ENCODE data around the gene ADAMTS12. TPM values are rescaled to one million over a fixed set of nuclear protein-coding genes. Genes with fewer than 3 reads are reported as not detected.
A peak's percentile ranks its signal among the peaks of the same experiment; 100 is the strongest.

ADAMTS12 gene
- total RNA-seq: 10 to 100 TPM in 1 of 8 experiments, 1 to 10 TPM in 6, under 1 TPM in 1; 0.80 to 42.7 (median 4.0) TPM

DNA sequence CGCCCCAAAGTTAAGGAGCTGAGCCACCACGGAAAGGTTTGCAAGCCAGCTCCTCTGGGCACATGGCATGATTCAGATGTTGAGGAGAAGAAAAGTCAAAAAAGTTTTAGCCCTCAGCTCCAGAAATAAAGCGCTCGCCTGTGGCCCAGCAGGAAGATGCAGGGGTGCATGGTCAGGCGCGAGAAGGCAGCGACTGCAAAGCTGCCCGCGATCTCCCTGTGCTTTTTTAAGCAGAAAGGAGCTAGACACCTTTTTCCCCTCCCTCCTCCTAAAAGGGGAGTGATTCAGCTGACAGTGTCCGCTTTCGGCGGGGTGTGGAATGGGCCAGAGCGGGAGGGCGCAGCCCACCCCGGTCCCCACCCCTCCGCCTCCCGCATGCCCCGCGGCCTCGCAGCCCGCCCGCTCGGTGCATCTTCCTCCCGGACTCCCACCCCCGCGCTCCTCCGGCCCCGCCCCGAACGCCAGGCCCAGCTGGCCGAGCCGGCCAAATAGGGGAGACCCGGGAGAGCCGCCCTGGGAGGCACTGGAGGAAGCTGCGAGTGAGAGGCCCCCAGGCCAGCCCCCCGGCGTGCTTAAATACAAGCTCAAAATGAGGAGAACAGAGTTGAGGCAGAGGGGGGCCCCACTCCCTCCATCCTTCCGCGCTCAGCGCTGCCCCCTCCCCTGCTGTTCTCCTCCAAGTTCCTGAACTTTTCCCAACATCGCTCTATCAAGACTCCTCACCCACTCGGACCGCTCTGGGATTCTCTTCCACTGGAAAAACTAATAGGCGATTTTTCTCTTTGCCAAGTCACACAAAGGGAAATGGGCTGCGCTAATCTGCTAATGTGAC, at the start of gene ADAMTS12:
ADAMTS12 (minus strand) TSS at position 203 of the 832 bp plus-strand sequence; CDS start at position 69, 134 bp downstream.
- WGBS, 10 experiments: 0 to 33% (median 8%) methylated on average over 1 to 8 of the region's 45 CpGs; no CpG with 5 or more reads in 4 of the 10 experiments
- ATAC-seq (replicated peaks in 6 of 8): peak; percentile 54 to 84 (median 80)
- in situ Hi-C loops (cut with MboI; ENCODE audit: low pct_unique_long_range_greater_than_20kb in 2 of 9, low sequenced_read_pairs in 9 of 9, unreplicated experiment in 9 of 9): no loop called here
- Histone ChIP-seq H3K4me1 (replicated peaks in 1 of 2) (peaks cover 13 to 14% of the 10 kb centered on the region in 2 donors), H3K27ac (no peak within 1 kb of the TSS), H3K4me3 (peak within 1 kb of the TSS; percentile 31 to 40 (median 33))

DNA sequence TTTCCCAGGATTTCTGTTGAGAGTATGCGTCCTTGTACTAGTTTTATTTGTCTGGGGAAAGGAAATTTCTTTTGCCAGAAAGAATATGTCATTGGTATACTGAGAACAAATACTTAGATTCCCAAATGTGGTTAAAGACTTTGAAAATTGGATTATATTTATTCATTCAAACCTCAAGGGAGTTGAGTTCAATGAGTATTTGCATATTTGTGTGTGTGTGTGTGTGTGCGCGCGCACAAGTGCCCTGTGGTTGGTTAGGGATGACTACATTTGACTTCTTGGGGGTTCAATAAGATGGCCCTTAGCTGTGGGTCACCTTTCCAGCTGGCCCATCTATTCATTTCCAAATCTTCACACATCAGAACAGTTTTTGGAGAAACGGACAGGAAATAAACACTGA, 49.3 kb upstream of the ADAMTS12 start:
- WGBS, 10 experiments: 49 to 94% (median 79%) methylated on average over 1 to 5 of the region's 5 CpGs; no CpG with 5 or more reads in 3 of the 10 experiments

GRCh38 chr5:33939556-33940262, 47.9 kb upstream of the ADAMTS12 start:
- Histone ChIP-seq H3K27ac (no peak overlapping the region), H3K4me3 (no peak overlapping the region), H3K4me1 (replicated peaks in 1 of 2) (no peaks in the 10 kb centered on the region)
- 35 to 85% (median 75%) methylated on average over 2 to 8 of the region's 8 CpGs; no CpG with 5 or more reads in 1 of the 10 experiments for WGBS, 10 experiments
- in situ Hi-C loops (cut with MboI; ENCODE audit: low pct_unique_long_range_greater_than_20kb in 2 of 9, low sequenced_read_pairs in 9 of 9, unreplicated experiment in 9 of 9): loop anchor here in 5 of 9 experiments (25.0 kb wide), 3 partner anchors 452 to 502 kb away; partner anchors contain the start of gene TARS1 (in 2 of the 5)
- ATAC-seq (replicated peaks in 6 of 8): no peak

More for the DNA sequence above, 49.3 kb upstream of the ADAMTS12 start:
- ATAC-seq (replicated peaks in 6 of 8): no peak
- H3K27ac ChIP-seq: no peak overlapping the region
- no peak overlapping the region for H3K4me3 ChIP-seq
- no peaks in the 10 kb centered on the region for H3K4me1 ChIP-seq (replicated peaks in 1 of 2)
- in situ Hi-C loops (cut with MboI; ENCODE audit: low pct_unique_long_range_greater_than_20kb in 2 of 9, low sequenced_read_pairs in 9 of 9, unreplicated experiment in 9 of 9): loop anchor here in 5 of 9 experiments (25.0 kb wide), 3 partner anchors 454 to 504 kb away; partner anchors contain the start of gene TARS1 (in 2 of the 5)

DNA sequence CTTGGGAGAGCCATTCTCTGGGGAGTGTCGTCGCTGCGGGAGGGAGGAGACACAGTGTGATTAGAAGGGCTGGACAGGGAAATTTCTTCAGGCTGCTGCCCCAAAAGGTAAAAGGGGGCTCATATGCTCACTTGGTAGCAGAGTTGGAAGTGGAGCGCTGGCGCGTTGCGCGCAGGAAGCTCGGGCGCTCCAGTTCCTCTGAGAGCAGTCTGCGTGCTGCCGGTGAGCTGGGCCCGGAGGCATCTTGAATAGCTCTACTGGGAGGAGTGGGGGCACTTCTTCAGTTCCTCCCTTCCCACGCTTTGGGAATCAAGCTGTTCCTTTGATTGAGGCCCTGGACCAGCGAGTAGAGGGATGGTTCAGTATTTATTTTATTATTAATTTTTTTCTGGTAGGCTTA, 47.1 kb upstream of the ADAMTS12 start:
- no peak for ATAC-seq (replicated peaks in 6 of 8)
- no peaks in the 10 kb centered on the region for H3K4me1 ChIP-seq (replicated peaks in 1 of 2)
- no peak overlapping the region for H3K4me3 ChIP-seq
- in situ Hi-C loops (cut with MboI; ENCODE audit: low pct_unique_long_range_greater_than_20kb in 2 of 9, low sequenced_read_pairs in 9 of 9, unreplicated experiment in 9 of 9): loop anchor here in 5 of 9 experiments (25.0 kb wide), 3 partner anchors 452 to 502 kb away; partner anchors contain the start of gene TARS1 (in 2 of the 5)
- H3K27ac ChIP-seq: no peak overlapping the region
- 0 to 91% (median 40%) methylated on average over 1 to 13 of the region's 15 CpGs; no CpG with 5 or more reads in 4 of the 10 experiments for WGBS, 10 experiments

DNA sequence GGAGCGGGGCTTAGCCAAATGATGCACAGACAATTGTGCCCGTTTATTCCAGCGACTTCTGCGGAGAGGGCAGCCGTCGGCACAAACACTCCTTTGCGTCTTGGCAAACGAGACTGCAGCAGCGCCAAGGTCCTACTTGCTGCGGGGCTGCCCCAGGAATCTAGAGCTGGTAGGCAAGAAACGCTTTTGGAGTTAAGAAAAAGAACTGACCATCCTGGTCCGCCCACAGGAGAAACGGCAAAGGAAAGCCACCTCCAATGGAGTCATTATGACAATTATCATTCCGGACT, 46.7 kb upstream of the ADAMTS12 start:
- no peak for ATAC-seq (replicated peaks in 6 of 8)
- WGBS, 10 experiments: 4 to 91% (median 20%) methylated on average over 1 to 9 of the region's 14 CpGs; no CpG with 5 or more reads in 5 of the 10 experiments
- no peaks in the 10 kb centered on the region for H3K4me1 ChIP-seq (replicated peaks in 1 of 2)
- in situ Hi-C loops (cut with MboI; ENCODE audit: low pct_unique_long_range_greater_than_20kb in 2 of 9, low sequenced_read_pairs in 9 of 9, unreplicated experiment in 9 of 9): loop anchor here in 5 of 9 experiments (25.0 kb wide), 3 partner anchors 451 to 501 kb away; partner anchors contain the start of gene TARS1 (in 2 of the 5)
- H3K4me3 ChIP-seq: no peak overlapping the region
- no peak overlapping the region for H3K27ac ChIP-seq

DNA sequence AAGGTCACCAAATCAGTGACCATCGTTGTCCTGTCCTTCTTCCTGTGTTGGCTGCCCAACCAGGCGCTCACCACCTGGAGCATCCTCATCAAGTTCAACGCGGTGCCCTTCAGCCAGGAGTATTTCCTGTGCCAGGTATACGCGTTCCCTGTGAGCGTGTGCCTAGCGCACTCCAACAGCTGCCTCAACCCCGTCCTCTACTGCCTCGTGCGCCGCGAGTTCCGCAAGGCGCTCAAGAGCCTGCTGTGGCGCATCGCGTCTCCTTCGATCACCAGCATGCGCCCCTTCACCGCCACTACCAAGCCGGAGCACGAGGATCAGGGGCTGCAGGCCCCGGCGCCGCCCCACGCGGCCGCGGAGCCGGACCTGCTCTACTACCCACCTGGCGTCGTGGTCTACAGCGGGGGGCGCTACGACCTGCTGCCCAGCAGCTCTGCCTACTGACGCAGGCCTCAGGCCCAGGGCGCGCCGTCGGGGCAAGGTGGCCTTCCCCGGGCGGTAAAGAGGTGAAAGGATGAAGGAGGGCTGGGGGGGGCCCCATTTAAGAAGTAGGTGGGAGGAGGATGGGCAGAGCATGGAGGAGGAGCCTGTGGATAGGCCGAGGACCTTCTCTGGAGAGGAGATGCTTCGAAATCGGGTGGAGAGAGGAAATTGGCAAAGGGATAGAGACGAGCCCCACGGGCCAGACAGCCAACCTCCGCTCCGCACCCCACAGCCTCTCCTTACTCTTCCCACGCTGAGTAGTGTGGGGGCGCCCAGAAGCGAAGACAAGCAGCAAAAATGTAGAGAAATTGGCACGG, 46.1 kb upstream of the ADAMTS12 start:
- H3K4me1 ChIP-seq (replicated peaks in 1 of 2): no peaks in the 10 kb centered on the region
- H3K27ac ChIP-seq: no peak overlapping the region
- in situ Hi-C loops (cut with MboI; ENCODE audit: low pct_unique_long_range_greater_than_20kb in 2 of 9, low sequenced_read_pairs in 9 of 9, unreplicated experiment in 9 of 9): loop anchor here in 5 of 9 experiments (25.0 kb wide), 3 partner anchors 451 to 501 kb away; partner anchors contain the start of gene TARS1 (in 2 of the 5)
- H3K4me3 ChIP-seq: no peak overlapping the region
- no peak for ATAC-seq (replicated peaks in 6 of 8)
- WGBS, 10 experiments: 86 to 100% (median 98%) methylated on average over 1 to 8 of the region's 54 CpGs; no CpG with 5 or more reads in 6 of the 10 experiments

DNA sequence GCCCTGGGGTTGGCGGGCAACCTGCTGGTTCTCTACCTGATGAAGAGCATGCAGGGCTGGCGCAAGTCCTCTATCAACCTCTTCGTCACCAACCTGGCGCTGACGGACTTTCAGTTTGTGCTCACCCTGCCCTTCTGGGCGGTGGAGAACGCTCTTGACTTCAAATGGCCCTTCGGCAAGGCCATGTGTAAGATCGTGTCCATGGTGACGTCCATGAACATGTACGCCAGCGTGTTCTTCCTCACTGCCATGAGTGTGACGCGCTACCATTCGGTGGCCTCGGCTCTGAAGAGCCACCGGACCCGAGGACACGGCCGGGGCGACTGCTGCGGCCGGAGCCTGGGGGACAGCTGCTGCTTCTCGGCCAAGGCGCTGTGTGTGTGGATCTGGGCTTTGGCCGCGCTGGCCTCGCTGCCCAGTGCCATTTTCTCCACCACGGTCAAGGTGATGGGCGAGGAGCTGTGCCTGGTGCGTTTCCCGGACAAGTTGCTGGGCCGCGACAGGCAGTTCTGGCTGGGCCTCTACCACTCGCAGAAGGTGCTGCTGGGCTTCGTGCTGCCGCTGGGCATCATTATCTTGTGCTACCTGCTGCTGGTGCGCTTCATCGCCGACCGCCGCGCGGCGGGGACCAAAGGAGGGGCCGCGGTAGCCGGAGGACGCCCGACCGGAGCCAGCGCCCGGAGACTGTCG, 45.4 kb upstream of the ADAMTS12 start:
- WGBS, 10 experiments: 16 to 100% (median 94%) methylated on average over 1 to 32 of the region's 54 CpGs; no CpG with 5 or more reads in 5 of the 10 experiments
- no peaks in the 10 kb centered on the region for H3K4me1 ChIP-seq (replicated peaks in 1 of 2)
- H3K27ac ChIP-seq: no peak overlapping the region
- in situ Hi-C loops (cut with MboI; ENCODE audit: low pct_unique_long_range_greater_than_20kb in 2 of 9, low sequenced_read_pairs in 9 of 9, unreplicated experiment in 9 of 9): loop anchor here in 5 of 9 experiments (25.0 kb wide), 3 partner anchors 450 to 500 kb away; partner anchors contain the start of gene TARS1 (in 2 of the 5)
- no peak overlapping the region for H3K4me3 ChIP-seq
- no peak for ATAC-seq (replicated peaks in 6 of 8)

DNA sequence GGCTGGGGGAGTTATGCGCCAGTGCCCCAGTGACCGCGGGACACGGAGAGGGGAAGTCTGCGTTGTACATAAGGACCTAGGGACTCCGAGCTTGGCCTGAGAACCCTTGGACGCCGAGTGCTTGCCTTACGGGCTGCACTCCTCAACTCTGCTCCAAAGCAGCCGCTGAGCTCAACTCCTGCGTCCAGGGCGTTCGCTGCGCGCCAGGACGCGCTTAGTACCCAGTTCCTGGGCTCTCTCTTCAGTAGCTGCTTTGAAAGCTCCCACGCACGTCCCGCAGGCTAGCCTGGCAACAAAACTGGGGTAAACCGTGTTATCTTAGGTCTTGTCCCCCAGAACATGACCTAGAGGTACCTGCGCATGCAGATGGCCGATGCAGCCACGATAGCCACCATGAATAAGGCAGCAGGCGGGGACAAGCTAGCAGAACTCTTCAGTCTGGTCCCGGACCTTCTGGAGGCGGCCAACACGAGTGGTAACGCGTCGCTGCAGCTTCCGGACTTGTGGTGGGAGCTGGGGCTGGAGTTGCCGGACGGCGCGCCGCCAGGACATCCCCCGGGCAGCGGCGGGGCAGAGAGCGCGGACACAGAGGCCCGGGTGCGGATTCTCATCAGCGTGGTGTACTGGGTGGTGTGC, 44.7 kb upstream of the ADAMTS12 start, which contains the start of gene RXFP3:
RXFP3 (plus strand) TSS at position 6 of the 636 bp plus-strand sequence; CDS start at position 361, 355 bp downstream.
- WGBS, 10 experiments: 2 to 28% (median 6%) methylated on average over 9 to 22 of the region's 45 CpGs; no CpG with 5 or more reads in 4 of the 10 experiments
- Histone ChIP-seq H3K4me1 (replicated peaks in 1 of 2) (peaks cover 0 to 3% of the 10 kb centered on the region in 2 donors), H3K4me3 (peak within 1 kb of the TSS; percentile 31 to 44 (median 34)), H3K27ac (no peak within 1 kb of the TSS)
- ATAC-seq (replicated peaks in 6 of 8): peak; percentile 15 to 82 (median 77)
- in situ Hi-C loops (cut with MboI; ENCODE audit: low pct_unique_long_range_greater_than_20kb in 2 of 9, low sequenced_read_pairs in 9 of 9, unreplicated experiment in 9 of 9): loop anchor here in 5 of 9 experiments (25.0 kb wide), 3 partner anchors 449 to 499 kb away; partner anchors contain the start of gene TARS1 (in 2 of the 5)

GRCh38 chr5:33936004-33936380, 44.2 kb upstream of the ADAMTS12 start:
- in situ Hi-C loops (cut with MboI; ENCODE audit: low pct_unique_long_range_greater_than_20kb in 2 of 9, low sequenced_read_pairs in 9 of 9, unreplicated experiment in 9 of 9): loop anchor here in 5 of 9 experiments (25.0 kb wide), 3 partner anchors 449 to 499 kb away; partner anchors contain the start of gene TARS1 (in 2 of the 5)
- WGBS, 10 experiments: 0 to 20% (median 0%) methylated on average over 1 to 21 of the region's 30 CpGs; no CpG with 5 or more reads in 1 of the 10 experiments
- Histone ChIP-seq H3K27ac (no peak overlapping the region), H3K4me1 (replicated peaks in 1 of 2) (peaks cover 0 to 3% of the 10 kb centered on the region in 2 donors), H3K4me3 (peak overlapping the region; percentile 31 to 44 (median 34))
- peak; percentile 72 to 96 (median 92) for ATAC-seq (replicated peaks in 6 of 8)

DNA sequence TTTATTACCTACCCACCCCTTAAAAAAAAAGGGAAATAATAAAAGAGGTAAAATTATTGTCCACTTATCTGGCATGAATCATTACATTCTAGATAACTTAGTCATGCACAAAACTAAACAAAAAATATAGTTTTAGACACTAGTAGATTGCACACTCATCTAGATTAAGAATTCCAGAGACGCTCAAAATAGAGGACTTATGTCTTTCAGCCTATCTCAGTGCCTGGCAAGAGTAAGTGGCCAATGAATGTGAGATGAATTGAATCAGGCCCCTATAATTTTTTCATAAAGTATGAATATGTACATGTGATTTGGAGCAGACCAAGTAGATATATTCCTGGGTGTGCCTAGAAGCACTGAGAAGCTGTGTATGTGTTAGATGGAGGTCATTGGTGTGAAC, 42.4 kb upstream of the ADAMTS12 start:
- in situ Hi-C loops (cut with MboI; ENCODE audit: low pct_unique_long_range_greater_than_20kb in 2 of 9, low sequenced_read_pairs in 9 of 9, unreplicated experiment in 9 of 9): loop anchor here in 5 of 9 experiments (25.0 kb wide), 3 partner anchors 447 to 497 kb away; partner anchors contain the start of gene TARS1 (in 2 of the 5)

DNA sequence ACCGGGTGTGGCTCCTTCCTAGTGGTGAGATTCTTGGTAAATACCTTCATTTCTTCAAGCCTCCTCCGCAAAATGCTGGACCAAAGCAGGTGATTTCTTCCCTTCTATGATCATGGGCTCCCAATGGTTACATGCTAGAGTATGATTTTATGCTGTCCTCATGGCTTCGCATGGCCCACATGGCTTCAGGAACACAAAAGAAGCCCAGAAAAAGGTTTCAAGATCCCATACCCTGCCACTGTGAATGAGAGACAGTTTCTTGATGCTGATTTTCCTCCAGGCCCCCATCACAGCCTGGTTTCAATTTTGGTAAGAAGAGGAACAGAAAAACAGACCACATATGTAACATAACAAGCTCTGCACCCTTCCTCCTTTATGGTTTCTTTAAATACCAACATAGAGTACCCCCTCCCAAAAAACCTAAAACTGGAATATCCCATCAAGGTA, 42.0 kb upstream of the ADAMTS12 start:
- H3K27ac ChIP-seq: no peak overlapping the region
- ATAC-seq (replicated peaks in 6 of 8): no peak
- in situ Hi-C loops (cut with MboI; ENCODE audit: low pct_unique_long_range_greater_than_20kb in 2 of 9, low sequenced_read_pairs in 9 of 9, unreplicated experiment in 9 of 9): loop anchor here in 5 of 9 experiments (25.0 kb wide), 3 partner anchors 446 to 496 kb away; partner anchors contain the start of gene TARS1 (in 2 of the 5)
- whole genome bisulfite sequencing, 10 experiments: 0 to 100% (median 95%) methylated on average over 1 to 3 of the region's 3 CpGs
- peaks cover 0 to 3% of the 10 kb centered on the region in 2 donors for H3K4me1 ChIP-seq (replicated peaks in 1 of 2)
- H3K4me3 ChIP-seq: no peak overlapping the region

More for the DNA sequence above, 42.4 kb upstream of the ADAMTS12 start:
- peak in 3 of 8 experiments; percentile 33 to 83 (median 59) for ATAC-seq (replicated peaks in 6 of 8)
- 33 to 100% (median 69%) methylated on average over 1 of the region's 1 CpG; no CpG with 5 or more reads in 4 of the 10 experiments for whole genome bisulfite sequencing, 10 experiments
- Histone ChIP-seq H3K4me1 (replicated peaks in 1 of 2) (peaks cover 0 to 3% of the 10 kb centered on the region in 2 donors), H3K4me3 (no peak overlapping the region), H3K27ac (no peak overlapping the region)

Data from motor neuron (in vitro differentiated cells).